Mucosa of descending colon (tissue), 3 donors: Measurements from ENCODE around the gene CPM. TPM values are rescaled to one million over a fixed set of nuclear protein-coding genes. Genes with fewer than 3 reads are reported as not detected.

Source experiments
- ATAC-seq: fragments of 200-7000 bp; cut with Tn5 transposase; one replicate; pipeline ENCODE4 v1.9.1; 2020; ENCODE audit warnings: mild to moderate bottlenecking, moderate library complexity
- DNase-seq, 3 donors: peaks; one replicate each; pipeline ENCODE4 v3.0.0-alpha.2; 2020
- H3K36me3 ChIP-seq: fragments of 200-600 bp; one replicate; pipeline ENCODE4 v1.8.0; 2021; ENCODE audit warnings: low read depth, mild to moderate bottlenecking
- H3K4me1 ChIP-seq: fragments of 200-600 bp; one replicate; pipeline ENCODE4 v1.8.0; 2021; ENCODE audit warnings: low read depth, mild to moderate bottlenecking
- H3K4me3 ChIP-seq: fragments of 200-600 bp; one replicate; pipeline ENCODE4 v1.8.0; 2021; ENCODE audit warnings: mild to moderate bottlenecking
- H3K9me3 ChIP-seq: fragments of 200-600 bp; one replicate; pipeline ENCODE4 v1.8.0; 2021; ENCODE audit warnings: mild to moderate bottlenecking
- intact Hi-C, 2 donors: fragments of 100-400 bp; cut with DNase I in 1 of 2; cut with micrococcal nuclease in 1 of 2; formaldehyde crosslinking; loops; one replicate each; pipeline versions ENCODE4 v1.11.0 to v1.11.1; 2022; cut with DNase I, micrococcal nuclease
- total RNA-seq, 3 donors: library from RNA; stranded (reverse); fragmentation: NEBNext Ultra II Directional in 2 of 3; extraction: Animal tissue kit (Norgen Biotek cat#: 25700) in 2 of 3; gene quantifications; one replicate each; pipeline versions ENCODE4 v1.2.1 to v1.2.4, GENCODE V29; 2021 to 2023
- TF ChIP-seq, protein P1 (sequence below): fragments of 200-600 bp; IDR thresholded peaks from one replicate; pipeline ENCODE4 v1.8.0; 2022; ENCODE audit warnings: antibody characterized with exemption, mild to moderate bottlenecking
- donor health status: DM: no; HTN: no; CAD: no; lungs with moderate emphysema.
- donor health status: DM: no; HTN: no; CAD: no.
- donor health status: DM: no; HTN: yes; CAD: no.

The CPM gene
- total RNA-seq, 3 donors from 2014 or later, result 40.1 to 130 (median 111) TPM

- no peak for ATAC-seq
- intact Hi-C loops, result no loop called here
- TF ChIP-seq, protein P1, sequence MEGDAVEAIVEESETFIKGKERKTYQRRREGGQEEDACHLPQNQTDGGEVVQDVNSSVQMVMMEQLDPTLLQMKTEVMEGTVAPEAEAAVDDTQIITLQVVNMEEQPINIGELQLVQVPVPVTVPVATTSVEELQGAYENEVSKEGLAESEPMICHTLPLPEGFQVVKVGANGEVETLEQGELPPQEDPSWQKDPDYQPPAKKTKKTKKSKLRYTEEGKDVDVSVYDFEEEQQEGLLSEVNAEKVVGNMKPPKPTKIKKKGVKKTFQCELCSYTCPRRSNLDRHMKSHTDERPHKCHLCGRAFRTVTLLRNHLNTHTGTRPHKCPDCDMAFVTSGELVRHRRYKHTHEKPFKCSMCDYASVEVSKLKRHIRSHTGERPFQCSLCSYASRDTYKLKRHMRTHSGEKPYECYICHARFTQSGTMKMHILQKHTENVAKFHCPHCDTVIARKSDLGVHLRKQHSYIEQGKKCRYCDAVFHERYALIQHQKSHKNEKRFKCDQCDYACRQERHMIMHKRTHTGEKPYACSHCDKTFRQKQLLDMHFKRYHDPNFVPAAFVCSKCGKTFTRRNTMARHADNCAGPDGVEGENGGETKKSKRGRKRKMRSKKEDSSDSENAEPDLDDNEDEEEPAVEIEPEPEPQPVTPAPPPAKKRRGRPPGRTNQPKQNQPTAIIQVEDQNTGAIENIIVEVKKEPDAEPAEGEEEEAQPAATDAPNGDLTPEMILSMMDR, result no peak
- H3K4me1 ChIP-seq, result no peaks in the 10 kb centered on the region
- H3K9me3 ChIP-seq, result peaks cover 5% of the 10 kb centered on the region
- H3K4me3 ChIP-seq, result no peak overlapping the region
- H3K36me3 ChIP-seq, result no peaks in the 10 kb centered on the region
- DNase-seq, result no peak
Measured at GRCh38 chr12:68876461-68876860, 56.5 kb downstream of the CPM start.

GRCh38 chr12:68873316-68873715 lies 59.7 kb downstream of the CPM start:
- TF ChIP-seq, protein P1, result no peak
- Histone ChIP-seq H3K36me3 (no peaks in the 10 kb centered on the region), H3K4me1 (no peaks in the 10 kb centered on the region), H3K9me3 (no peaks in the 10 kb centered on the region), H3K4me3 (no peak overlapping the region)
- intact Hi-C loops, result no loop called here
- ATAC-seq (no peak), DNase-seq (no peak)

DNA sequence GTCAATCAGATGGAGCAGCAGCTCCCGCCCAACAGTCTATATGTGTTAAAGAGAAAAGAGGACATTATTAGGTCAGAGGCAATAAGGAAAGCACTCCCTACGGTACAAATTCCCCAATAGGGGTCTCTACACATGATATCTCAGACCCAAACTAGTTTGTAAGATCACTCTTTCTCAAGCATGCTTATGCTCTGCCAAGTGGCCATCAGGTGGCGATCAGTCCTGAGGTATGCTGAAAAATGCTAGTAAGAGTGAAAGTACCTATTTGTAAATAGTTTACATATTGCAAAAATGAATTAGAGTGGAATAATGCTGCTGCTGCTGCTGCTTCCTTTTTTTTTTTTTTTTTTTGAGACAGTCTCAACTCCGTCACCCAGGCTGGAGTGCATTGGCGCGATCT lies 61.0 kb downstream of the CPM start:
- no peaks in the 10 kb centered on the region for H3K4me1 ChIP-seq
- TF ChIP-seq, protein P1, result no peak
- intact Hi-C loops, result no loop called here
- ATAC-seq, result no peak
- H3K4me3 ChIP-seq, result no peak overlapping the region
- DNase-seq, result no peak
- no peaks in the 10 kb centered on the region for H3K9me3 ChIP-seq
- no peaks in the 10 kb centered on the region for H3K36me3 ChIP-seq

DNA sequence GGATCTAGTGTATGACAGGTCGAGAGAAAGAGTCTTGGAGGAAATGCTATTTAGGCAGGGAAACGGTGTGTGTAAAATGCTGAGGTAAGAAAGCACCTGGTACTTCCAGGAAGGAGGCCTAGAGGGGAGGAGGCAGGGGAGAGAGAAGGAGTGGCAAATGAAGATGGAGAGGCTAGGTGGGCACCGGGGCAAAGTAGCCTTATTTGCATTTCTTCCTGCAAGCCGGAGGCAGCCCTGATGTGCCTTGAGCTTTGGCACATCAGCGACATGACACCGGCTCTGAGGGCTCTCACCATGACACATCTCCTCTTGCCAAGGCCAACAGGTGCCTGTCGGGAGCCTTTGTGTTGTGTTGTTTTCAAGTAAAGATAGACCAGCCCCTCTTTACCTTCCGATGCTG lies 61.6 kb downstream of the CPM start:
- TF ChIP-seq, protein P1, result no peak
- Histone ChIP-seq H3K4me1 (no peaks in the 10 kb centered on the region), H3K36me3 (no peaks in the 10 kb centered on the region), H3K4me3 (no peak overlapping the region), H3K9me3 (no peaks in the 10 kb centered on the region)
- intact Hi-C loops, result no loop called here
- ATAC-seq (no peak), DNase-seq (no peak)

GRCh38 chr12:68870443-68870842 lies 62.5 kb downstream of the CPM start:
- no peak for ATAC-seq
- Histone ChIP-seq H3K36me3 (no peaks in the 10 kb centered on the region), H3K9me3 (no peaks in the 10 kb centered on the region), H3K4me1 (no peaks in the 10 kb centered on the region), H3K4me3 (no peak overlapping the region)
- TF ChIP-seq, protein P1, result no peak
- intact Hi-C loops, result no loop called here
- no peak for DNase-seq

DNA sequence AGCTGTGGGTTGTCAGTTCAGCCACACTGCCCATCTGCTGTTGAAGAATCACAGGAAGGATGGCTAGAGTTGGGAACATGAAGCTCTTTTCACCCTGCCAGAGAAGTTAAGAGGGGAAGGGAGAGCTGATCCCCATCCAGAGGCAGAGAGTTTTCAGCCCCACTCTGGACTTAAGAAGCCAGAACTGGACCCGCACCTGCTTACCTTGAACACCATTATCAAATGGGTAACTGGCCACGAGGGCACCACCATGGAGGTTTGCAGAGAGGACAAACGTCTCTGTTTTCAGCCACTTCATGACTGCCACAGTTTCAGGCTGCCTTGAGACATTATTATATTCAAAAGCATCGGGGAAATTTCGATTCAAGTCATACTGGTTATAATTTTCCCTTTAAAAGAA lies 63.0 kb downstream of the CPM start:
- Histone ChIP-seq H3K4me3 (no peak overlapping the region), H3K36me3 (no peaks in the 10 kb centered on the region), H3K4me1 (no peaks in the 10 kb centered on the region), H3K9me3 (no peaks in the 10 kb centered on the region)
- intact Hi-C loops, result no loop called here
- ATAC-seq, result no peak
- TF ChIP-seq, protein P1, result no peak
- DNase-seq, result no peak
